H1 (cell line): ENCODE results near the gene RAB34. TPM values are rescaled to one million over a fixed set of nuclear protein-coding genes. Genes with fewer than 3 reads are reported as not detected.
A peak's percentile ranks its signal among the peaks of the same experiment; 100 is the strongest.

Source experiments
- CHD1 ChIP-seq: IDR thresholded peaks from 2 replicates; pipeline ENCODE4 v1.6.1; 2012; ENCODE audit warnings: low read depth, low read length, improper control_type of control experiment
- EP300 ChIP-seq, 2 experiments: IDR thresholded peaks; 1 replicate in 1 of 2; 2 replicates in 1 of 2; pipeline ENCODE4 v1.6.1; 2011 to 2012; ENCODE audit warnings: low read depth in 2 of 2, low read length in 2 of 2, mild to moderate bottlenecking in 2 of 2, borderline replicate concordance in 1 of 2, inconsistent platforms in 1 of 2, moderate library complexity in 1 of 2
- GTF2F1 ChIP-seq: IDR thresholded peaks from 2 replicates; pipeline ENCODE4 v1.6.1; 2012; ENCODE audit warnings: low read depth, low read length, improper control_type of control experiment, borderline replicate concordance
- HDAC6 ChIP-seq: IDR thresholded peaks from one replicate; pipeline ENCODE4 v1.7.1; 2012; ENCODE audit warnings: low read depth, mild to moderate bottlenecking, inconsistent platforms, low read length, moderate library complexity
- PHF8 ChIP-seq: fragments of 200-600 bp; sonication (generic); conservative IDR thresholded peaks from 2 replicates; pipeline ENCODE4 v1.7.1; 2012; ENCODE audit warnings: low read depth, mild to moderate bottlenecking, inconsistent platforms, low read length, moderate library complexity
- POLR2A ChIP-seq, 2 experiments: IDR thresholded peaks; 1 replicate in 1 of 2; 2 replicates in 1 of 2; pipeline ENCODE4 v1.6.1; 2011; ENCODE audit warnings: low read depth in 2 of 2, low read length in 2 of 2, mild to moderate bottlenecking in 2 of 2; ENCODE audit errors: control extremely low read depth in 1 of 2
- SP1 ChIP-seq: IDR thresholded peaks from 2 replicates; pipeline ENCODE4 v1.6.1; 2011; ENCODE audit warnings: low read depth, low read length
- SP2 ChIP-seq: IDR thresholded peaks from 2 replicates; pipeline ENCODE4 v1.6.1; 2012; ENCODE audit warnings: mild to moderate bottlenecking, low read length, inconsistent platforms
- TAF7 ChIP-seq: optimal IDR thresholded peaks from 2 replicates; pipeline ENCODE3; 2011; ENCODE audit warnings: low read depth, mild to moderate bottlenecking, inconsistent platforms, low read length, moderate library complexity, borderline replicate concordance
- polyA plus RNA-seq, 7 experiments: library from polyadenylated mRNA; depleted of rRNA in 3 of 7; stranded (reverse) in 5 of 7; unstranded in 2 of 7; fragments of >200 nt in 5 of 7; fragments of 200-250 nt in 2 of 7; gene quantifications; 1 replicate in 5 of 7; 2 replicates in 1 of 7; 4 replicates in 1 of 7; pipeline versions ENCODE4 v1.2.1 to v1.2.3, GENCODE V29; 2011 to 2013; ENCODE audit warnings: missing spikeins in 2 of 7, mixed read lengths in 2 of 7
- total RNA-seq: library from RNA; stranded (reverse); fragmentation: NEBNext Ultra II Directional; extraction: Animal tissue kit (Norgen Biotek cat#: 25700); gene quantifications from 2 replicates; pipeline ENCODE4 v1.2.1, GENCODE V29; 2021
- TF ChIP-seq, protein P1 (sequence below): fragments of 300-600 bp; sonication (generic); IDR thresholded peaks from 2 replicates; pipeline ENCODE4 v1.7.1; 2012; ENCODE audit warnings: low read length, moderate library complexity, mild to moderate bottlenecking, inconsistent platforms; ENCODE audit not compliant: insufficient replicate concordance

RAB34 gene
- total and polyA plus RNA-seq, 2 of the 8 experiments (the other 6 are each of a cell fraction or from before 2014, with no cell fraction given): 237 to 305 TPM

GRCh38 chr17:28744972-28745785 lies 27.5 kb upstream of the RAB34 start (continued):
- TF ChIP-seq SP2 (no peak), EP300 (IDR thresholded peaks at IDR 0.05; ENCODE audit: borderline replicate concordance in 1 of 2, low read depth in 2 of 2, low read length in 2 of 2) (0 out of 3 replicates have a peak, but pooled peaks of 1 of the 2 experiments have one; percentile 11), CHD1 (peak; percentile 75; the same call in 1 of the 2 replicates), HDAC6 (no peak), SP1 (peak; percentile 8; the same call in 1 of the 2 replicates), PHF8 (no peak; the same call in 1 of the 2 replicates), GTF2F1 (no peak), POLR2A (IDR thresholded peaks at IDR 0.05; ENCODE audit: control extremely low read depth in 1 of 2, low read depth in 2 of 2, low read length in 2 of 2) (peak; percentile 87 to 93), TAF7 (no peak)
- TF ChIP-seq, protein P1, sequence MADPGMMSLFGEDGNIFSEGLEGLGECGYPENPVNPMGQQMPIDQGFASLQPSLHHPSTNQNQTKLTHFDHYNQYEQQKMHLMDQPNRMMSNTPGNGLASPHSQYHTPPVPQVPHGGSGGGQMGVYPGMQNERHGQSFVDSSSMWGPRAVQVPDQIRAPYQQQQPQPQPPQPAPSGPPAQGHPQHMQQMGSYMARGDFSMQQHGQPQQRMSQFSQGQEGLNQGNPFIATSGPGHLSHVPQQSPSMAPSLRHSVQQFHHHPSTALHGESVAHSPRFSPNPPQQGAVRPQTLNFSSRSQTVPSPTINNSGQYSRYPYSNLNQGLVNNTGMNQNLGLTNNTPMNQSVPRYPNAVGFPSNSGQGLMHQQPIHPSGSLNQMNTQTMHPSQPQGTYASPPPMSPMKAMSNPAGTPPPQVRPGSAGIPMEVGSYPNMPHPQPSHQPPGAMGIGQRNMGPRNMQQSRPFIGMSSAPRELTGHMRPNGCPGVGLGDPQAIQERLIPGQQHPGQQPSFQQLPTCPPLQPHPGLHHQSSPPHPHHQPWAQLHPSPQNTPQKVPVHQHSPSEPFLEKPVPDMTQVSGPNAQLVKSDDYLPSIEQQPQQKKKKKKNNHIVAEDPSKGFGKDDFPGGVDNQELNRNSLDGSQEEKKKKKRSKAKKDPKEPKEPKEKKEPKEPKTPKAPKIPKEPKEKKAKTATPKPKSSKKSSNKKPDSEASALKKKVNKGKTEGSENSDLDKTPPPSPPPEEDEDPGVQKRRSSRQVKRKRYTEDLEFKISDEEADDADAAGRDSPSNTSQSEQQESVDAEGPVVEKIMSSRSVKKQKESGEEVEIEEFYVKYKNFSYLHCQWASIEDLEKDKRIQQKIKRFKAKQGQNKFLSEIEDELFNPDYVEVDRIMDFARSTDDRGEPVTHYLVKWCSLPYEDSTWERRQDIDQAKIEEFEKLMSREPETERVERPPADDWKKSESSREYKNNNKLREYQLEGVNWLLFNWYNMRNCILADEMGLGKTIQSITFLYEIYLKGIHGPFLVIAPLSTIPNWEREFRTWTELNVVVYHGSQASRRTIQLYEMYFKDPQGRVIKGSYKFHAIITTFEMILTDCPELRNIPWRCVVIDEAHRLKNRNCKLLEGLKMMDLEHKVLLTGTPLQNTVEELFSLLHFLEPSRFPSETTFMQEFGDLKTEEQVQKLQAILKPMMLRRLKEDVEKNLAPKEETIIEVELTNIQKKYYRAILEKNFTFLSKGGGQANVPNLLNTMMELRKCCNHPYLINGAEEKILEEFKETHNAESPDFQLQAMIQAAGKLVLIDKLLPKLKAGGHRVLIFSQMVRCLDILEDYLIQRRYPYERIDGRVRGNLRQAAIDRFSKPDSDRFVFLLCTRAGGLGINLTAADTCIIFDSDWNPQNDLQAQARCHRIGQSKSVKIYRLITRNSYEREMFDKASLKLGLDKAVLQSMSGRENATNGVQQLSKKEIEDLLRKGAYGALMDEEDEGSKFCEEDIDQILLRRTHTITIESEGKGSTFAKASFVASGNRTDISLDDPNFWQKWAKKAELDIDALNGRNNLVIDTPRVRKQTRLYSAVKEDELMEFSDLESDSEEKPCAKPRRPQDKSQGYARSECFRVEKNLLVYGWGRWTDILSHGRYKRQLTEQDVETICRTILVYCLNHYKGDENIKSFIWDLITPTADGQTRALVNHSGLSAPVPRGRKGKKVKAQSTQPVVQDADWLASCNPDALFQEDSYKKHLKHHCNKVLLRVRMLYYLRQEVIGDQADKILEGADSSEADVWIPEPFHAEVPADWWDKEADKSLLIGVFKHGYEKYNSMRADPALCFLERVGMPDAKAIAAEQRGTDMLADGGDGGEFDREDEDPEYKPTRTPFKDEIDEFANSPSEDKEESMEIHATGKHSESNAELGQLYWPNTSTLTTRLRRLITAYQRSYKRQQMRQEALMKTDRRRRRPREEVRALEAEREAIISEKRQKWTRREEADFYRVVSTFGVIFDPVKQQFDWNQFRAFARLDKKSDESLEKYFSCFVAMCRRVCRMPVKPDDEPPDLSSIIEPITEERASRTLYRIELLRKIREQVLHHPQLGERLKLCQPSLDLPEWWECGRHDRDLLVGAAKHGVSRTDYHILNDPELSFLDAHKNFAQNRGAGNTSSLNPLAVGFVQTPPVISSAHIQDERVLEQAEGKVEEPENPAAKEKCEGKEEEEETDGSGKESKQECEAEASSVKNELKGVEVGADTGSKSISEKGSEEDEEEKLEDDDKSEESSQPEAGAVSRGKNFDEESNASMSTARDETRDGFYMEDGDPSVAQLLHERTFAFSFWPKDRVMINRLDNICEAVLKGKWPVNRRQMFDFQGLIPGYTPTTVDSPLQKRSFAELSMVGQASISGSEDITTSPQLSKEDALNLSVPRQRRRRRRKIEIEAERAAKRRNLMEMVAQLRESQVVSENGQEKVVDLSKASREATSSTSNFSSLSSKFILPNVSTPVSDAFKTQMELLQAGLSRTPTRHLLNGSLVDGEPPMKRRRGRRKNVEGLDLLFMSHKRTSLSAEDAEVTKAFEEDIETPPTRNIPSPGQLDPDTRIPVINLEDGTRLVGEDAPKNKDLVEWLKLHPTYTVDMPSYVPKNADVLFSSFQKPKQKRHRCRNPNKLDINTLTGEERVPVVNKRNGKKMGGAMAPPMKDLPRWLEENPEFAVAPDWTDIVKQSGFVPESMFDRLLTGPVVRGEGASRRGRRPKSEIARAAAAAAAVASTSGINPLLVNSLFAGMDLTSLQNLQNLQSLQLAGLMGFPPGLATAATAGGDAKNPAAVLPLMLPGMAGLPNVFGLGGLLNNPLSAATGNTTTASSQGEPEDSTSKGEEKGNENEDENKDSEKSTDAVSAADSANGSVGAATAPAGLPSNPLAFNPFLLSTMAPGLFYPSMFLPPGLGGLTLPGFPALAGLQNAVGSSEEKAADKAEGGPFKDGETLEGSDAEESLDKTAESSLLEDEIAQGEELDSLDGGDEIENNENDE: no peak
